ENCODE measurements around the gene RHBDF1.

DNA sequence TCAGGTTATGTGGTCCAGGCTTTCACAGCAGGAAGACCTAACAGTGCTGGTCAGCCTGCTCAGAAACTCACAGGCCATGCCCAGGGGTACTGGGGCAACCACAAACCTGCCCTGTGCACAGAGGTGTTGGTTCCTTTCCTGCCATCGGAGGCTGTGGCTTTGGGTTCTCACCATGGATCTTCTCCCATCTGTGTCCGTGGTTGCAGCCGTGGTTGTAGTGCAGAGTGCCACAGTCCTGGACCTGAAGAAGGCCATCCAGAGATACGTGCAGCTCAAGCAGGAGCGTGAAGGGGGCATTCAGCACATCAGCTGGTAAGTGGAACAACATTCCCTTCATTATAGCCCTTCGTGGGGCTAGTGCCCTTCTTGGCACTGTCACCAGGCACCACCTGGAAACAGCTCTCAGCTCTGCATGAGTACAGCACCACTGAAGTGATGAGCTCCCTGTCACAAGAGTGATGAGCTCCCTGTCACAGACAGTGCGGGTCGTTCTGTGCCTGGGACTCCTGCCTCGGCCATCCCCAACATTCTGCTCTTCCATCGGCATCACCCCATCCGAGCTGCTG is 16.8 kb downstream of the RHBDF1 start:
- TF ChIP-seq POLR2A (IDR thresholded peaks at IDR 0.05) = no peak
- TF ChIP-seq, protein P1, sequence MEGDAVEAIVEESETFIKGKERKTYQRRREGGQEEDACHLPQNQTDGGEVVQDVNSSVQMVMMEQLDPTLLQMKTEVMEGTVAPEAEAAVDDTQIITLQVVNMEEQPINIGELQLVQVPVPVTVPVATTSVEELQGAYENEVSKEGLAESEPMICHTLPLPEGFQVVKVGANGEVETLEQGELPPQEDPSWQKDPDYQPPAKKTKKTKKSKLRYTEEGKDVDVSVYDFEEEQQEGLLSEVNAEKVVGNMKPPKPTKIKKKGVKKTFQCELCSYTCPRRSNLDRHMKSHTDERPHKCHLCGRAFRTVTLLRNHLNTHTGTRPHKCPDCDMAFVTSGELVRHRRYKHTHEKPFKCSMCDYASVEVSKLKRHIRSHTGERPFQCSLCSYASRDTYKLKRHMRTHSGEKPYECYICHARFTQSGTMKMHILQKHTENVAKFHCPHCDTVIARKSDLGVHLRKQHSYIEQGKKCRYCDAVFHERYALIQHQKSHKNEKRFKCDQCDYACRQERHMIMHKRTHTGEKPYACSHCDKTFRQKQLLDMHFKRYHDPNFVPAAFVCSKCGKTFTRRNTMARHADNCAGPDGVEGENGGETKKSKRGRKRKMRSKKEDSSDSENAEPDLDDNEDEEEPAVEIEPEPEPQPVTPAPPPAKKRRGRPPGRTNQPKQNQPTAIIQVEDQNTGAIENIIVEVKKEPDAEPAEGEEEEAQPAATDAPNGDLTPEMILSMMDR (IDR thresholded peaks at IDR 0.05) = no peak

All from Peyer's patch (tissue), 4 donors.